HepG2 (cell line): ENCODE measurements around the gene ST3GAL2. TPM values are rescaled to one million over a fixed set of nuclear protein-coding genes. Genes with fewer than 3 reads are reported as not detected.

Experiments
- ARNTL ChIP-seq: sonication (generic); formaldehyde crosslinking; IDR thresholded peaks from 2 replicates; pipeline ENCODE4 v1.4.0; 2020; ENCODE audit warnings: mild to moderate bottlenecking, missing genetic modification reagents
- BORCS8-MEF2B ChIP-seq: sonication (generic); formaldehyde crosslinking; IDR thresholded peaks from 2 replicates; pipeline ENCODE4 v1.8.0; 2022; ENCODE audit warnings: mild to moderate bottlenecking, missing genetic modification reagents
- BRD4 ChIP-seq: sonication (generic); formaldehyde crosslinking; IDR thresholded peaks from 2 replicates; pipeline ENCODE4 v1.4.0; 2020; ENCODE audit warnings: missing genetic modification reagents
- CAMTA2 ChIP-seq: sonication (generic); formaldehyde crosslinking; IDR thresholded peaks from 2 replicates; pipeline ENCODE4 v1.4.0; 2020; ENCODE audit warnings: mild to moderate bottlenecking, missing genetic modification reagents, borderline replicate concordance
- EED ChIP-seq: sonication (generic); formaldehyde crosslinking; IDR thresholded peaks from 2 replicates; pipeline ENCODE4 v1.5.0; 2020; ENCODE audit warnings: mild to moderate bottlenecking, missing genetic modification reagents
- GFI1 ChIP-seq: sonication (generic); formaldehyde crosslinking; IDR thresholded peaks from 2 replicates; pipeline ENCODE4 v1.5.0; 2020; ENCODE audit warnings: missing genetic modification reagents, mild to moderate bottlenecking, borderline replicate concordance
- HDAC1 ChIP-seq: sonication (generic); formaldehyde crosslinking; IDR thresholded peaks from 2 replicates; pipeline ENCODE4 v1.5.1; 2020; ENCODE audit warnings: mild to moderate bottlenecking, missing genetic modification reagents
- HOXA3 ChIP-seq: sonication (generic); formaldehyde crosslinking; IDR thresholded peaks from 2 replicates; pipeline ENCODE4 v1.5.0; 2020; ENCODE audit warnings: missing genetic modification reagents
- HOXD1 ChIP-seq: sonication (generic); formaldehyde crosslinking; IDR thresholded peaks from 2 replicates; pipeline ENCODE4 v1.5.0; 2020; ENCODE audit warnings: missing genetic modification reagents
- MAFK ChIP-seq, 2 experiments: IDR thresholded peaks in 1 of 2; conservative IDR thresholded peaks in 1 of 2; 2 replicates each; pipeline ENCODE4 v1.6.1; 2011; ENCODE audit warnings: improper control_type of control experiment in 2 of 2, low read length in 2 of 2
- MAZ ChIP-seq, 2 experiments: sonication (generic) in 1 of 2; formaldehyde crosslinking in 1 of 2; IDR thresholded peaks; 2 replicates each; pipeline versions ENCODE4 v1.5.0 to v1.6.1; 2012 to 2020; ENCODE audit warnings: low read depth in 2 of 2, mild to moderate bottlenecking in 2 of 2, borderline replicate concordance in 1 of 2, improper control_type of control experiment in 1 of 2, low read length in 1 of 2, missing genetic modification reagents in 1 of 2, moderate library complexity in 1 of 2
- SAP130 ChIP-seq: IDR thresholded peaks from 2 replicates; pipeline ENCODE4 v1.6.1; 2016; ENCODE audit warnings: low read depth
- YEATS4 ChIP-seq: sonication (generic); formaldehyde crosslinking; IDR thresholded peaks from 2 replicates; pipeline ENCODE4 v1.4.0; 2020; ENCODE audit warnings: missing genetic modification reagents, borderline replicate concordance
- ZBTB38 ChIP-seq: sonication (generic); formaldehyde crosslinking; IDR thresholded peaks from 2 replicates; pipeline ENCODE4 v1.5.1; 2020; ENCODE audit warnings: mild to moderate bottlenecking, missing genetic modification reagents
- ZNF143 ChIP-seq: sonication (generic); formaldehyde crosslinking; IDR thresholded peaks from 2 replicates; pipeline ENCODE4 v1.4.0; 2020; ENCODE audit warnings: missing genetic modification reagents
- ZNF546 ChIP-seq: sonication (generic); formaldehyde crosslinking; conservative IDR thresholded peaks from 2 replicates; pipeline ENCODE4 v1.8.1; 2023; ENCODE audit warnings: mild to moderate bottlenecking, missing genetic modification reagents
- ZNF547 ChIP-seq: sonication (generic); formaldehyde crosslinking; IDR thresholded peaks from 2 replicates; pipeline ENCODE4 v1.5.1; 2020; ENCODE audit warnings: mild to moderate bottlenecking, missing genetic modification reagents
- ZNF891 ChIP-seq: sonication (generic); formaldehyde crosslinking; IDR thresholded peaks from 2 replicates; pipeline ENCODE4 v1.5.0; 2020; ENCODE audit warnings: mild to moderate bottlenecking, missing genetic modification reagents
- polyA plus RNA-seq, 8 experiments: library from polyadenylated mRNA; depleted of rRNA in 3 of 8; stranded (reverse) in 7 of 8; unstranded in 1 of 8; fragments of >200 nt; fragmentation: Illumina TruSeq in 4 of 8; extraction: Trizol in 4 of 8; gene quantifications; 2 replicates each; pipeline versions ENCODE4 v1.2.1 to v1.2.3, GENCODE V29; 2011 to 2016; ENCODE audit warnings: low read depth in 4 of 8, missing spikeins in 1 of 8, mixed read lengths in 1 of 8; ENCODE audit not compliant: insufficient read depth in 1 of 8
- total RNA-seq, 5 experiments: library from RNA; depleted of rRNA; stranded (reverse); fragments of >200 nt; fragmentation: Illumina TruSeq; extraction: Trizol; gene quantifications; 2 replicates each; pipeline ENCODE4 v1.2.3, GENCODE V29; 2016; ENCODE audit warnings: low read depth in 1 of 5
- TF ChIP-seq, protein P1 (sequence below): sonication (generic); formaldehyde crosslinking; IDR thresholded peaks from 2 replicates; pipeline ENCODE4 v1.8.0; 2022; ENCODE audit warnings: mild to moderate bottlenecking, missing genetic modification reagents, moderate library complexity
- TF ChIP-seq, protein P2 (sequence below): sonication (generic); formaldehyde crosslinking; IDR thresholded peaks from 2 replicates; pipeline ENCODE4 v1.5.0; 2020; ENCODE audit warnings: missing genetic modification reagents
- TF ChIP-seq, protein P3 (sequence below): sonication (generic); formaldehyde crosslinking; IDR thresholded peaks from 2 replicates; pipeline ENCODE4 v1.4.0; 2020; ENCODE audit warnings: mild to moderate bottlenecking, missing genetic modification reagents, borderline replicate concordance

The ST3GAL2 gene
- total and polyA plus RNA-seq, 2 of the 13 experiments (the other 11 are each of a cell fraction or from before 2014, with no cell fraction given) = 16.3 to 24.9 TPM

DNA sequence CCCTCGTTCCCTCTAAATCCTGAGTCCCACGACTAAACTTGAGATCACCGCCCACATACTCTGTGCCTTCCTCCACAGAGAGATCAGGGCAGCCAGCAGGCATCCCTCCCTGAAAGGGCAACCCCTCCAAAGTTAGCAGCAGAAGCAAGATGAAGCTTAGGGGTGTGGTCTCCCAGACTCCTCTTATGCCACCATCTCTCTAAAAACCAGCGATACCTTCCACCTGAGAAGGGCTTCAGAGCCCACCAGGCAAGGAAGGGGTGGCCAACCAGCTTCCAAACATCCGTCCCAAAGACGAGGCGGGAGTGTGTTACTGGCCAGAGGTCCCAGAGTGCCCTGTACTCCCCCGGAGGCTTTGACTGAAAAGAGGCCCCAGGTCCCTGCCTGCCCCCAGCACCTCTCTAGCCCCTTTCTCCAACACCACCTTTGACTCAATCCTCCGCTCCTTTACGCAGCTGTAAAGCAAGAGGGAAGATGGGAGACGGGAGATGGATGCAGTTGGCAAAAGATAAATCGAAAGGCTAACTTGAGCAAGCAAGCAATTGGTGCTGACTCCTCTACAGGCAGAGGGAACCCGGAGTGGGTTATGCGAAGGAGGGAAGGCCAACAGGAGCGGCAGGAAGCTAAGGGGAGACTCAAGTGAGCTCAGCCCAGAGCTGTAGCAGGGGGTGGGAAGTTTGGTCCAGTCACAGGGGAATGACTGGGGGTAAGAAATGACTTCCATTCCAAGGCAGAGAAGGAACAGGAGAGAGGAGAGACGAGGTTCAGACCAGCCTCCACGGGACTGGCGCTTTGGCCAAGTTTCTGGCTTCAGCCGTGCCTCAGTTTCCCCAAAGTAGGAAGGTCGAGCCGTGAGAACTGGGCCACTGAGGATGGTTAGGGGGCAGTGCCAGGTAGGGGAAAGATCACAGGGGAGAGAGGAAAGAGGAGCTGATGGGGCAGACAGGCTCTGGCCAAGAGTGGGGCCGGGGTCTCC lies 1.0 kb downstream of the ST3GAL2 start (continued):
- TF ChIP-seq ARNTL (CRISPR knock-in tag) = no peak
- 0 out of 2 replicates have a peak, but pooled peaks have one; percentile 11 for TF ChIP-seq YEATS4 (CRISPR knock-in tag)
- TF ChIP-seq MAZ (IDR thresholded peaks at IDR 0.05; ENCODE audit: borderline replicate concordance, low read depth, low read length) = no peak
- TF ChIP-seq MAZ (CRISPR knock-in tag; IDR thresholded peaks at IDR 0.05; ENCODE audit: low read depth) = 0 out of 2 replicates have a peak, but pooled peaks have one; percentile 8
- 0 out of 2 replicates have a peak, but pooled peaks have one; percentile 31 for TF ChIP-seq BORCS8-MEF2B (CRISPR knock-in tag)
- TF ChIP-seq HDAC1 (CRISPR knock-in tag) = 0 out of 2 replicates have a peak, but pooled peaks have one; percentile 36
- TF ChIP-seq GFI1 = no peak
- 0 out of 2 replicates have a peak, but pooled peaks have one; percentile 23 for TF ChIP-seq ZNF547 (CRISPR knock-in tag)
- peak; percentile 46; the same call in 1 of the 2 replicates for TF ChIP-seq SAP130 (CRISPR knock-in tag)
- 0 out of 2 replicates have a peak, but pooled peaks have one; percentile 2 for TF ChIP-seq ZNF143 (CRISPR knock-in tag)
- TF ChIP-seq HOXD1 = no peak
- TF ChIP-seq, protein P1, sequence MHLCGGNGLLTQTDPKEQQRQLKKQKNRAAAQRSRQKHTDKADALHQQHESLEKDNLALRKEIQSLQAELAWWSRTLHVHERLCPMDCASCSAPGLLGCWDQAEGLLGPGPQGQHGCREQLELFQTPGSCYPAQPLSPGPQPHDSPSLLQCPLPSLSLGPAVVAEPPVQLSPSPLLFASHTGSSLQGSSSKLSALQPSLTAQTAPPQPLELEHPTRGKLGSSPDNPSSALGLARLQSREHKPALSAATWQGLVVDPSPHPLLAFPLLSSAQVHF (CRISPR knock-in tag) = no peak
- TF ChIP-seq, protein P2, sequence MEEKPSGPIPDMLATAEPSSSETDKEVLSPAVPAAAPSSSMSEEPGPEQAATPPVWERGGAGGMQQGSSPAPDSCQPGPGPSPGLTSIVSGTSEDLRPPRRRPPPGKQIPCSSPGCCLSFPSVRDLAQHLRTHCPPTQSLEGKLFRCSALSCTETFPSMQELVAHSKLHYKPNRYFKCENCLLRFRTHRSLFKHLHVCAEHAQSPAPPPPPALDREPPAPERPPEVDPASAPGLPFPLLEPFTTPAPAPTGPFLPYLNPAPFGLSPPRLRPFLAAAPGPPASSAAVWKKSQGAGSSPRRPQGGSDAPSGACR (CRISPR knock-in tag) = no peak
- 0 out of 2 replicates have a peak, but pooled peaks have one; percentile 19 for TF ChIP-seq EED
- TF ChIP-seq ZNF891 = 0 out of 2 replicates have a peak, but pooled peaks have one; percentile 9
- no peak; the same call in 1 of the 2 replicates for TF ChIP-seq ZNF546 (CRISPR knock-in tag)
- TF ChIP-seq ZBTB38 (CRISPR knock-in tag) = peak; percentile 51
- no peak for TF ChIP-seq MAFK (conservative IDR thresholded peaks at IDR 0.05 in 1 of 2, IDR thresholded peaks at IDR 0.05 in 1 of 2; ENCODE audit: low read length in 2 of 2)
- TF ChIP-seq, protein P3, sequence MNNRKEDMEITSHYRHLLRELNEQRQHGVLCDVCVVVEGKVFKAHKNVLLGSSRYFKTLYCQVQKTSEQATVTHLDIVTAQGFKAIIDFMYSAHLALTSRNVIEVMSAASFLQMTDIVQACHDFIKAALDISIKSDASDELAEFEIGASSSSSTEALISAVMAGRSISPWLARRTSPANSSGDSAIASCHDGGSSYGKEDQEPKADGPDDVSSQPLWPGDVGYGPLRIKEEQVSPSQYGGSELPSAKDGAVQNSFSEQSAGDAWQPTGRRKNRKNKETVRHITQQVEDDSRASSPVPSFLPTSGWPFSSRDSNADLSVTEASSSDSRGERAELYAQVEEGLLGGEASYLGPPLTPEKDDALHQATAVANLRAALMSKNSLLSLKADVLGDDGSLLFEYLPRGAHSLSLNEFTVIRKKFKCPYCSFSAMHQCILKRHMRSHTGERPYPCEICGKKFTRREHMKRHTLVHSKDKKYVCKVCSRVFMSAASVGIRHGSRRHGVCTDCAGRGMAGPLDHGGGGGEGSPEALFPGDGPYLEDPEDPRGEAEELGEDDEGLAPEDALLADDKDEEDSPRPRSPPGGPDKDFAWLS = no peak
- peak; percentile 26; the same call in 1 of the 2 replicates for TF ChIP-seq BRD4 (CRISPR knock-in tag)
- TF ChIP-seq CAMTA2 (CRISPR knock-in tag) = 0 out of 2 replicates have a peak, but pooled peaks have one; percentile 58
- 0 out of 2 replicates have a peak, but pooled peaks have one; percentile 21 for TF ChIP-seq HOXA3
